Activated CD8-positive, alpha-beta memory T cell treated with anti-CD3 and anti-CD28 coated beads, Interleukin-2, amount 50 U/mL, for 24 hours (primary cell): ENCODE results near the gene CADM1.

Experiments
- DNase-seq: peaks from one replicate; pipeline ENCODE4 v3.0.0-alpha.2; 2020; ENCODE audit errors: extremely low read depth

Gene CADM1

DNA sequence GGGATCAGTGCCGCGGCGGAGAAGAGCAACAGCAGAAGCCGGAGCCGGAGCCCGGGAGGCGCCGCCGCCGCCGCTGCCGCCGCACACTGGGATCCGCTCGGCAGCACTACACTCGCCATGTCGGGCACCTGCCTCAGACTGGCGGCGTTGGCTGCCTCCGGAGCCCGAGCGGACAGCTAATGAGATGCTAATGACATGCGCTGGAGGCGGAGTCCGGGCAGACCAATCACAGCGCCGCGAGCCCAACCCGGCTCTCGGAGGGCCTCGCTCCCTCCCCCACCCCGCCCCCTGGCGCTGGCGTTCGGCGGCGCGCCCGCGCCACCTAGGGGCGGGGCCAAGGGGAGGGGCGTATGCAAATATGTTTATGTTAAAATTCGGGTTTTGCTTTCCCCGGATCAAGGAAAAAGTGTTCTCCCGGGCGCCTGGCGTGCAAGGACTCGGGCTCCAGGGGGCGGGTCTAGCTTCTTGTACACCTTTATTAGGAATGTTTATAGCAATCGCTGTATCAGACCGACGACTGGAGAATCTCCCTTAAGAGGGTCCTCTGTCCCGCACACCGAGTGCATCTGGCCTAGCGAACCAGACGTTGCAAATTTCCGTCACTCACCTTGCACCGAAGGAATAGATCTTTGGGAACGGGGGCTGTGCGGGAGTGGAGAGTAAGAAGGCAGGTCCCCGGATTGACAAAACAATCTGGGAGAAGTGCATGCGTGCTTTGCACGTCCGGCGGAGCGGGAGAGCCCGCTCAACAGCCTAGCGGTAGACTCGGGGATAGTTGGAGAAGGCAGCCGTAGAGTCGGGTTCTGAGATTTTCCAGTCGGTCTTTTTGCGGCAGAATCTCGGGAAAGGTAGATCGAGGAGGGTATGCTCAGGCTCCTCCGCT is at the start of gene CADM1:
TSS of gene CADM1 (minus strand) at position 140 of the 883 bp plus-strand sequence.
- DNase-seq, result peak; percentile 44

DNA sequence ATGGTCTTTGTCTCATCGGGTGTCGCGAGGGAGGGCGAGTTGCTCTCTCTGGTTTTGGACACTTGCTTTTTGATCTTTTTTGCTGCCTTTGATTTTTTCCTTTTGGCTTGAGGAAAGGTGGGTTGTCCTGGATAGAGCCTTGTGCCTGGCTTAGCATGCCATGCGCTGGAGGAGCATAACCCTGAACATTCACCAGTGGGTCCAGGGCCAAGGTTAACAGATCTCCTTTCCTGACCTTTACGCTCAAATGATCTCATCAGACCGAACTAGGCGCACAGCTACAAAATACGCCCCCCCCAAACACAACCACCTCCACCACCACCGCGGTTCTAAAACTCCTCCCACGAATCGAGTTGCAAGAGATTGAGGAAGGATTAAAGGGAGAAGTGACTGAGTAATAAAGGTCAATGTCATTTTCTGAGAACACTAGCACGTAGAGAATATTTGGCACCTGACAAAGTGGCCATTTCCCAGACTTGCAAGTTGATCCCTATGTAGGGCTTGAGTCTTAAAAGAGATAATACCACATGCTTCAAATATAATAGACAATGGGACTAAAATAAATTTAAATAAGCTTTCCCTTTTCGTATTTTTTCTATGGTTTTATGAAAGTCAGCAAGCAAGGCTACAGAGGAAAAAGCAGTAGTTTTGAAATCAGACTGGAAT is 48.7 kb upstream of the CADM1 start:
- DNase-seq, result no peak

DNA sequence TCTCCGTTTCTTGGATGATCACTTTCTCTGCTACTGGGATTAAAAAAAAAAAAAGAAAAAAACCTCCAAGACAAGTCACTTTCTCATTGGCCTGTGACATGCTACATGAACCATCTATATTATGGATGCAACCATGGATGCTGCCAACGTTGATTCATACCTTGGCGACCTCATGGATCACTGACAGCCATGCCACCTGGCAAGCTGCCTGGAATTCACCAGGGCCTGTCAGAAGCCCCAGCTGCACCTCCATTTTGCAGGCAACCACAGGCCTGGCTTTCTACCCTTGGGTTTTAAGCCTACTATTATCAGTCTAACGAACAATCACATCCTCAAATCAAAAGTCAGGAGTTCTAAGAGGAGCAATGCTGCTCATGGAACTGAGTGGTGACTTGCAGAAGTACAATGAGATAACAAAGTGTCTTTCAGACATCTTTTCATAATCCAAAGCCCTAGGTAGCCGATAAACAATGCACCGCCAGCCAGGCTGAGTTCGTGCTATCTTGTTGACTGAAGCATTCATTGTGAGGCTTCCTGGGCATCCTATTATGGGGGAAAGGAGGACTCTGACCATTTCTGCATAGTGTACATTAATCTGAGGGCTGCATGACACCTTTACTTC is 48.0 kb upstream of the CADM1 start:
- DNase-seq, result no peak

DNA sequence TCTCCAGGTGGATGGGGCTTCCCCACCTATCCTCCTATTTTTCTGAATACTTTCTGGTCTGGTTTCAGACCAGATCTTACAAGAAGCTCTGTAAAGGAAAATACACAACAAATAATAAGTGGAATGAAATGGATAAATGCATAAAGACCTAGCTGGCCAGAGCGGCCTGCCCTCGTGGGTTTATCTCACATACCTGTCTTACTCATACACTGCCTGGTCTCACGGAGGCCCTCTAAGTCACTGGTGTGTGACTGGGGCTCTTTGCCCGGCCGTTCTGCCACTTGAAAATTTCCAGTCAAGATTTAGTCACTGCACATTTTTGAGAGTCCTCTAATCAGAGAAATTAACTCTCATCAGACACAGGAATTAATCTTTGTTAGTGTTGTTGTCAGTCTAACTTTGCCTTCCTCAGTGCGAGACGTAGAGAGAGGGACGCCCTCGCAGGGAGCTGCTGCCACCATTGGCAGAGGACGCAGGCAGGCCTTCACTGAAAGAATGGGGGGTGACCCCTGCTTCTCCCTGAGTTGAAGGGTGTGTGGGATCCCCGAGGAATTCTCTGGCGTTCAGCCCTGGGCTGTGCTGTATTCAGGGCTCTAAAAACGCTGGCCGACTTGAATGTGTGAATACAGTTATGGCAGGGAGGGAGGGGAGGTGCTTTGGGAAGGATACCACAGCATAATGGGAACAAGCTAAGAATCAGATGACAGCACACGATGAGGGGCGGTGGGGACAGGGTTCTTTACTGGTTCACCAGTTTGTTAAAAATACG is 46.3 kb upstream of the CADM1 start:
- no peak for DNase-seq

DNA sequence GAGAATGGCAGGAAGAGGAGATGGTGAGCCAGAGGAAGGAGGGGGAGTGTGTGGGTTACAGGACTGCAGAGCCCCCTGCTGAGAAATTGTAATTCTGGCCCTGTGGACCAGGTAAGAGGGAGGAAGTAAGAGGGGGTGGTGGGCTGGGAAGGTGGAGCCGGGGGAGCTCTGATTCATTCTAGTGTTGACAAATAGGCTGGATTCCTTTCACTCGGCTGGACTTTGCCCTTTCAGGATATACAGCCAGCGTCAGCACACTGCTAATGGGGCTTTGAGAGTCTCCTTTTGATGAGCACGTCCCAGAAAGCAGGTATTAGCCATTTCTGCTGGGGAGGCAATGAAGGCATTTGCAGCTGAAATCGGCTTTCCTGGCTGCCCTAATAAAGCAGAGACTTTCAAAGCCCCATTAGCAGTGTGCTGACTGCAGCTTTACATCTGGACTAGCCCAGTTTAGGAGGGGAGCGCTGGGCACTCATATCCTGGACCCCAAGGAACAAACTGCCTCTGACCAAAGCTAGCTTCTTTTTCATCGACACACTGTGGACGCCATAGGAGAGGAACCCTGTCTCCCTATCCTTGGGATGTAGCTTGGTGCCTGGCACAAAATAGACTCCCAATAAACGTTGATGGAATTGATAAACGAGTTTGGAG is 44.8 kb upstream of the CADM1 start:
- DNase-seq, result no peak

DNA sequence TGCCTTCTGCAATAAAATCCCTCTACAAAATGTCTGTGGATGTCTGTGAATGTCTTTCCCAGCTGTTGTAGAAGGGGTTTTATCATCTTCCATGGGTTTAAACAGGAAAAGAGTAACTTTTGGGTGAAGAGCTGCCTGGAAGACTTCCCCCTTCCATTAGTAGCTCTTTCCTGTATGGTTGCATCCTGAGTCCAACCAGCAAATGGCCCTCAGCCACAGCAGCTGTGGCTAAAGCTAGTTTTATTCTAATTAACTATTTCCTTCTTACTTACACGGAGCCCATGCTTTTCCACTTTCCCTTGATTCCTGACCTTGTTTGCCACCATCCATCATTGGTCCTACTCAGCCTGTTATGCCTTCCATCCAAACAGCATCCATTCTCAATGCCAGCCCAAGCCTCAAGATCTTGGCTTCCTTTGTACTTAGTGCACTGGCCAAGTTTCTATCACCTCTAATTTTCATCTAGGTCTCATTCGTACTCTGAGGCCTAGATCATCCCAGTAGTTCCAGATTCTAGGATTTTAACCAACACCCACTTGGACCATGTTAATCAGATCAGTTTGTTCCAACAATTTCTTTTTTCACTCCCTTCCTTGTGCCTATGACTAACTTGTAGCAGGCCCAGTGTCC is 41.5 kb upstream of the CADM1 start:
- no peak for DNase-seq

DNA sequence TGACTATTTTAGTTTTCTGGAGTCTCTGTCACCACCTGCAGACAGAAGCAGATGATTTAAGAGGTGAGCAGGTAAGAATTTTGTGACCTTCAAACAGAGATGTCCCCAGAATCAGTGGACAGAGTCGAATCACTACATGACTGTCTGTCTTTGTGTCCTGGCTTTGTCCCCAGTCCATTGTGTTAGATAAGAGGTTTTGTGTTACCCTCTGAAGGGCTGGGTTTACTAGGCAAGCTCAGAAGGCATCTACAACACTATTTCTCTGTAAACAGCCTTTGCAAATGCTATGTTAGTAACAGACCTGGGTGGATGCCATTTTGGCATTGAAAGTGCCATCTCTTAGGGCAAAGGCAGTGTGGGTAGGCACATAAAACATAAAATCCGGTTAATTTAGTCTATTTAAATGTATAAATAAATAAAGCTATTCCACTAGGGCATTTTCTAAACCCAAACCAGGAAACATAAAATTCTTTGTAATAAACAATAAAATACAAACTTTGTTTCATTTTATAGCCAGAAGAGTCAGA is 40.3 kb upstream of the CADM1 start:
- no peak for DNase-seq

DNA sequence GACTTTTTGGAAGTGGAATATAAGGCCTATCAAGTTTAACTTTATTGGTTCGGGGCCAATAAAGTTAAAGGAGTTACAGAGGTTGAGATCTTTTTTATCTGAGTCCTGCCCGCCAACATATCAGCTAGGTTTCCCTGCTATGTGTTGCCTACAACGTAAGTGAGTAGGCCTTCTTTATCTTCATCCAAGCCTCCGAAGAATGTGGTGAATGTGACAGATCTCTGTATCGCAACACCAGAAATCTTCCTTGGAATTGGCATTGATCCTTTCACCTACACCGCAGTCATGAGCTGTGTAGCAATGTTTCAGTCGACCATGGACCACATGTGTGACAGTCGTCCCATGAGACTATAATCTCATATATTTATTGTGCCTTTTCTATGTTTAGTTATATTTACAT is 37.3 kb upstream of the CADM1 start:
- no peak for DNase-seq

DNA sequence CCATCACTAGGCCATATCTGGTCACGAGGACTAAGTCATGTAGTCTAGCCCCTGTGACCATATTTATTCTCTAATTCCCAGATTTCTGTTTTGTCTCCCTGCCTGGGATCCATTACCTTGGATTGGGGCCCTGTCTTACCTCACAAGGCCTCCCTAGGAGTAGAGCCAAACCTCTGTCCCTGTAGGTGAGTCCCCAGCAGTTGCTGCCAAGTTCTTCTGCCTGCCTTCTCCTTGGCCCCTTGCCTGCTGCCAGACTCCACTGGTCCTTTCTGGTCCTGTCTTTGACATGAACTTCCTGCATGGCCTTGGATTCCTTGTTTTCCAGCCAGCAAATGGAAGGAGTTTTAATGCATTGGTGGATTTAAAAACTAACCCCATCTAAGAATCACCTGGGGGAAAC is 35.6 kb upstream of the CADM1 start:
- DNase-seq, result no peak

DNA sequence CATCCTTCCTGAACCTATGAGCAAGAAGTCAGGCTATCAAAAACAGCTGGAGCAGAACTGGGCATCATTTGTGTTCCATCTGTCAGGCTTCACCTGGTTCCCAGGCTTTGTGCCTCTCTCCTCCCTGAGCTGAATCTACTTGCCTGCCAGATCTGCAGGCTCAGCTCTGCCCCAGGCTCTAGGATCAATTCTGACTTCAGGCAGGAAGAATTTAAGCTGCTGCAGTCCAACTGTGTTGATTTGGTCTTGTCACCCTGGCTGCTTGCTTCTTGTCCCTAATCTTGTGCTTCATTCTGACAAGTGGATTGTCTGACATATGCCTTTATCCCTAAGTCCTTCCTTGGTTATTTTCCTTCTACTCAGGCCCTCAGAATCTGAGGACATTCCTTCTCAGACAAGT is 31.6 kb upstream of the CADM1 start:
- no peak for DNase-seq

DNA sequence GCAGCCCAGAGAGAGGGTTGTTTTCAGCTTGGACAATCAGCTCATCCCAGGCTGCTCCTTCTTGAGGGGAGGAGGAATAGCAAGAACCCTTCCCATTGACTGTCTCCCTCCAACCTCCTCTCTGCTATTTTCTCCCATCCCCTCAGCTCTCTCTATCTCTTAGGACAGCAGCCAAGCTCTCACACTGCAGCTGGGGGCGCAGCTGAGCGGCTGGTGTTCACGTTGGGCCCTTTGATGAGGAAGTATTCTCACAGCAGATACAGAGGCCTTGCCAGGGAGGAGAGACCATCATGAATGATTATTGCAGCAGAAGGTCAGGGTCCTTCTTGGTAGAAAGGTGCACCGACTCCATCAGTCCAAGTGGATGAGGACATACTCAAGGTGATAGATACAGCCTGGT is 26.5 kb upstream of the CADM1 start:
- DNase-seq, result no peak

DNA sequence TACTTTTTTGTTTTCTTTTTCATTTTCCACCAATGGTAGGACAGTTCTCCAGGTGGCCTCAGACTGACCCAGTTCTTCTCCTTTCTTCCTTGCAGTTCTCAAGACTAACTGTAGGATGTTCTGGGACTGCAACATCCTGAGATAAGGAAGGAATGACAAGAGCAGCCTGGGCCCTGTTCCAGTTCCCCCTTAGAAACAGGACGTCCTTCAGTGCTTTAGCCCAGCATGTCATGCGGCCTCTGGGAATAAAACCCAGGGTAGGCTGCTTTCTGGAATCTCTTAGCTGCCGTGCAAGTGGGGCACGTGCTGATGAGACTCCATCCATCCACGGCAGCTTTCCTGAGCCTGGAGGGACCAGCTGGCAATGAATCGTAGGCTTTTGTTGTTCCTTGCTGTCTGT is 24.0 kb upstream of the CADM1 start:
- DNase-seq, result no peak

DNA sequence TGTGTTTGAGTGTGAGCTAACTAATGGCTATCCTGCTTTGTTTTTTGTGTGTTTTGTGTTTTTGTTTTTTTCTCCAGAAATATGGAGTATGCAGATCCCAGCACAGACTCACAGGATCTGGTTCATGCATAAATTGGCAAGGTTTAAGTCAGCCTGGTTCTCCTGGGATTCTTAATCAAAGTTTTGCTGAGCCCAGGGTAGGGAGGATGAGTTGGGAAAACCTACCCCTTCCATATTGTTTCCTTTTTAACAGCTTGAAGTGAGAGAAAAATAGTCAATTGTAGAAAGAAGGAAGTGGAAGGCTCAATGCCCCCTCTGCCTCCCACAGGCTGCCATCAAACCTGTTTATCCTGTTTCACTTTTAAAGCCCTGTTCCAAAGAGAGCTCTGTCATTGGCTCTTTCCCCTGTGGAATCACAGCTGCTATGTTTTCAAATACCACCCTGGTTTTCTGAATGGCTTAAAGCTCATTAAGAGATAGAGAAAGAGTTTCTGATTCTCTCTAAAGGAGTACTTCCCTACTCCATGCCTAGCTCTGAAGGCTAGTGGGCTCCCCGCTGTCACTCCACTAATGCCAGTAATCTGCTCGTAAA is 23.4 kb upstream of the CADM1 start:
- no peak for DNase-seq

DNA sequence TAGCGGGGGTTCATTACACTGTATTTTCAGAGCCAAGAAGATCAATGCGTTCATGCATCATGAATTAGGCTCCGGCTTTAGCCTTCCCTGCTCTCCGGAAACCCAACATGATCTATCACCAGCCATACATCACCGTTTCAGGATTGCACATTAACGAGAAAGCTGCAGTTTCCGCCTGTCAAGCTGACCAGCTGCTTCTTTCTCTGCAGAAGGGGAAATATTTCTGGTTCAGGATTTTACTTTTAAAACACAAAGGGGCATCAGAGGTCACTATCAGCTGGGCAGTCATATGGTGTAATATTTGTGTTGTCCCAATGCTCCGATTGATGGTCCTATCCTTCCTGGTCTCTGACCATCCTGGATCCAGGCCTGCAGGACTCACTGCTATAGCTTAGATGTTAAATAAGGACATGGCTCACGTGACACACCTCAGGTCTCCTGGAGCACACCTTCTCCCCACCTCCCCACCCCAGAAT is 21.4 kb upstream of the CADM1 start:
- no peak for DNase-seq

DNA sequence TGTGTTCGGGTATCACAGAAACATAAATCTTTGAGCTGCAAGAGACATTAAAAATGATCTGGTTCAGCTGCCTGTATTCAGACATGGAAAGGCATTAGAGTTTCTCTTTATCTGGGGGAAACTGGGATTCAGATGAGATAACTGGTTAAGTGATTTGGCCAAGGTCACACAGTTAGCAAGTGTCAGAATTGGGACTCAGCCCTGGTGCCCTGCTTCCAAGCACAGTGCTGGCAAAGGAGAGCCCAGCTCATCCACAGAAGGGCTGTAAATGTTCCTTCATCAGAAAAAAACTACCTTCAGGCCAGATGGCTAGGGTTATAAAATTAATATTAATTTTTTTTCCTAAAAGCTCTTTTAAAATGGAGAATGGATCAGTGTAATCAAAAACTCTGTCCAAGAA is 20.4 kb upstream of the CADM1 start:
- DNase-seq, result no peak

DNA sequence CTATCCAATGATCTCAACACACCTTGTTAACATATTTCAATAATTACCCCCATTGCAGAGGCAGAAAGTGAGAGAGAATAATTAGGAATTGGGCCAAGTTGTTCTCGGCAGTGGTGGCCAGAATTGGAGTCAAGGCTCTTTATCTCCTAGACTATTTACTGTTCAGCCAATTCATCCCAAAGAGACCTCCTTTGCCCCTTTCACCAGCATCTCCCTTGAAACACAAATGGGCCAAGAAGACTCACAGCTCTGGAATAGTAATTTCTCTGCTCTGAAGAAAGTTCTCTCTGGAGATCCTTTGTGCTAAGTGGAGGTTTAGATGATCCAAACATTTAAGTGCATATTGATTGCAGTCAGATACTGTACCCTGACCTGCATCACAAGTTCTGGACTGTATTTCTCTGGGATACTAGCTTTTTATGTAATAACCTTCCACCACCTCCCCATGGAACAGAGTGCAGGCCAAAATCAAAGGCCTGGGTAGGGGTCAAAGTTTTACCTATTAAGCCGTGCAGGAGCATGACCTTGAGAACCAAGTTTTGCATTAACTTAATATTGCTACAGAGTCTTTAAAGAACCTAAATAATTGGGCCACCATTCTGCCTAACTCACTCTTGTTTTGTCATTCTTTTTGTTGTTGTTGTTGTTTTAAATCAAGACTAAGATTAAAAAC is 19.6 kb upstream of the CADM1 start:
- DNase-seq, result no peak

DNA sequence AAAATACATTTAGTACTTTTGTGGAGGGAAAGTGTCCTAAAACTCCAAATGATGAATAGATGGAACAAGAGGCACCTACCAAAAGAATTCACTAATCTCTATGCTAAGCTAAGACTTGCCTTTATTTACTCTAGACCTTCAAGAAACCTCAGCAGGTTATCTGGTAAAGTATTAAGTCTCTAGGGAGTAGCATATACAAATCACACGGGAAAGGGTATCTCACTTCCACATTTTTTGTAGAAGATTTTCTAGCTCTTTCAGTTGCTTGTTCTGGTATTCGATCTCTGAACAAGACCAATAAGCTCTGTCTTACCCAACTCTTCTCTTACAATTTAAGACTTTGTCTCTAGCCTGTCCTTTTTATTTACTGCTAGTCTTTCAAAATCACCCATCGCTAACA is 18.1 kb upstream of the CADM1 start:
- DNase-seq, result no peak

DNA sequence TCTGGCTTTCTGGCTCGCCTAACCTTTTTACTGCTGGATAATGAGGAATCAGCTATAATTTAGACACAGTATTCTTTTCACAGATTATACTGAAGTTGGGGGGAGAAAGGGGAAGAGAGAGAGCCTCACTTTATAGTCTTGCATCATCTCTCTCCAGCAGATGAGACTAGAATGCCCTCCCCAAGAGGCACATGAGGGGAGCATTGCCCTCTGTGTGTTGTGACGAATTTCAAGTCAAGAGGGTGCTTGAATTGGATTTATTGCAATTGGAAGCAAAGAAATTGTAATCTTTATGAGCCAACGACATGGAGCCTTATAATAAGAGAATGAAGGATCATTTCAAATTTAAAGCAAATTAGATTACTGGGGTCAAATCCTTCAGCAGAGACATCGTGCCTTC is 17.6 kb upstream of the CADM1 start:
- no peak for DNase-seq

DNA sequence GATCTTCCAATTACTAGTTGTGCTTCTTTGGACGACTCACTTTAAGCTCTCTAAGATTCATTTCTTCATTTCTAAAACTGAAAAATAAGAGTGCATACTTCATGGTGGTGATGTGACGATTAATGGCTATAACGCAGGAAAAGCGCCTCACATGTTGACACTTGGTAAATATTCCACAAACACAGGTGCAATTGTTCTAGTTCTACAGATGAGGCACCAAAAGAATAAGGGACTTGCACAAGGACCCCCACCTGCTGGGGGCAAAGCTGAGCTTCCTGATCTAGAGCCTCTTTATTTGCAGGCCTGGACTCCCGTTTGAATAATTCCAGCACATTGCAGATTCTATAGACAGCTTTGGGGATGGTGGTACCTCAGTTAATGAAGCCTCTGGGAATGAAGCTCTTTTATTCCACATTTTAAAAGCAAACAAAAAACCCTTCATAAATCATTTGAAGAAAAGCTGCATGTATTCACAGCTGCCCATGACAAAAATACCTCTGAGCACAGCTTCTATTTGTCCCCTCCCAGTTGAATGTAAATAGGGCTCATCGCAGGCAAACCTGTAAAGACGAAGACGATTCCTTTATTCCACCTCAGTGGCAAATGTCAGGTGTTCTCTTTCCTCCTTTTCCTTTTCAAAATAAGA is 14.9 kb upstream of the CADM1 start:
- no peak for DNase-seq
